NCI-H510A (cell line): Measurements from ENCODE around the gene TMEM125.

Experiments used
- DNase-seq: peaks from one replicate; lab custom pipeline; 2025; lab: John Stamatoyannopoulos, UW

The TMEM125 gene

GRCh38 chr1:43274125-43274803 lies 4.5 kb downstream of the TMEM125 start:
- peak; percentile 84 for DNase-seq

- DNase-seq, result no peak
Measured at GRCh38 chr1:43274804-43275180, 5.0 kb downstream of the TMEM125 start.

- DNase-seq, result no peak
Measured at GRCh38 chr1:43275826-43276620, 6.2 kb downstream of the TMEM125 start.

GRCh38 chr1:43276673-43277072 lies 6.9 kb downstream of the TMEM125 start:
- DNase-seq, result no peak

GRCh38 chr1:43277116-43277876 lies 7.5 kb downstream of the TMEM125 start:
- no peak for DNase-seq

GRCh38 chr1:43279161-43279560 lies 9.4 kb downstream of the TMEM125 start:
- no peak for DNase-seq

- no peak for DNase-seq
Measured at GRCh38 chr1:43279666-43280065, 9.9 kb downstream of the TMEM125 start.

GRCh38 chr1:43280692-43281091 lies 10.9 kb downstream of the TMEM125 start:
- DNase-seq, result no peak

GRCh38 chr1:43282220-43283195 lies 12.7 kb downstream of the TMEM125 start:
- peak; percentile 74 for DNase-seq

- no peak for DNase-seq
Measured at GRCh38 chr1:43284065-43284464, 14.3 kb downstream of the TMEM125 start.

- peak; percentile 30 for DNase-seq
Measured at GRCh38 chr1:43284546-43285110, 14.8 kb downstream of the TMEM125 start.

GRCh38 chr1:43285269-43285990 lies 15.6 kb downstream of the TMEM125 start, which contains the start of gene C1orf210:
Gene C1orf210 (minus strand): TSS chr1:43285581. CDS start chr1:43283270, 2,311 bp downstream.
- peak; percentile 100 for DNase-seq

GRCh38 chr1:43286115-43286514 lies 16.3 kb downstream of the TMEM125 start:
- DNase-seq, result no peak

GRCh38 chr1:43286533-43286932 lies 16.8 kb downstream of the TMEM125 start:
- no peak for DNase-seq

GRCh38 chr1:43288058-43288784 lies 18.4 kb downstream of the TMEM125 start:
- no peak for DNase-seq

GRCh38 chr1:43288785-43289706 lies 19.3 kb downstream of the TMEM125 start:
- DNase-seq, result no peak

- DNase-seq, result no peak
Measured at GRCh38 chr1:43292216-43292615, 22.4 kb downstream of the TMEM125 start.

- DNase-seq, result no peak
Measured at GRCh38 chr1:43292679-43293078, 22.9 kb downstream of the TMEM125 start.

GRCh38 chr1:43293176-43293575 lies 23.4 kb downstream of the TMEM125 start:
- DNase-seq, result no peak
